Measurements from ENCODE around the gene IL22.

IL22 gene

GRCh38 chr12:68253504-68253903, at the start of gene IL22:
Gene IL22 (minus strand): TSS chr12:68253604. CDS start chr12:68253448, 156 bp downstream.
- H3K4me1 ChIP-seq (ENCODE audit: control insufficient read depth in 1 of 2, insufficient read depth in 1 of 2, low read depth in 1 of 2, low read length in 1 of 2): no peaks in the 10 kb centered on the region
- no peaks in the 10 kb centered on the region for H3K36me3 ChIP-seq
- H3K27ac ChIP-seq: no peak within 1 kb of the TSS
- H3K27me3 ChIP-seq: no peaks in the 10 kb centered on the region
- TF ChIP-seq CTCF (IDR thresholded peaks at IDR 0.05): no peak
- no peaks in the 10 kb centered on the region for H3K9me3 ChIP-seq
- no peak within 1 kb of the TSS for H3K4me3 ChIP-seq (ENCODE audit: low read depth in 1 of 2, low read length in 1 of 2)

GRCh38 chr12:68297929-68298328, 44.5 kb upstream of the IL22 start:
- Histone ChIP-seq H3K4me1 (ENCODE audit: control insufficient read depth in 1 of 2, insufficient read depth in 1 of 2, low read depth in 1 of 2, low read length in 1 of 2) (no peaks in the 10 kb centered on the region), H3K27me3 (no peaks in the 10 kb centered on the region), H3K36me3 (peaks cover 60% of the 10 kb centered on the region), H3K4me3 (ENCODE audit: low read depth in 1 of 2, low read length in 1 of 2) (no peak overlapping the region), H3K9me3 (no peaks in the 10 kb centered on the region), H3K27ac (no peak overlapping the region)
- no peak for TF ChIP-seq CTCF (IDR thresholded peaks at IDR 0.05)

- no peaks in the 10 kb centered on the region for H3K9me3 ChIP-seq
- no peak overlapping the region for H3K4me3 ChIP-seq (ENCODE audit: low read depth in 1 of 2, low read length in 1 of 2)
- H3K36me3 ChIP-seq: peaks cover 45% of the 10 kb centered on the region
- H3K27ac ChIP-seq: no peak overlapping the region
- no peak for TF ChIP-seq CTCF (IDR thresholded peaks at IDR 0.05)
- H3K4me1 ChIP-seq (ENCODE audit: control insufficient read depth in 1 of 2, insufficient read depth in 1 of 2, low read depth in 1 of 2, low read length in 1 of 2): no peaks in the 10 kb centered on the region
- no peaks in the 10 kb centered on the region for H3K27me3 ChIP-seq
These were observed 40.8 kb upstream of the IL22 start for GRCh38 chr12:68294251-68294650.

- Histone ChIP-seq H3K27ac (no peak overlapping the region), H3K4me3 (ENCODE audit: low read depth in 1 of 2, low read length in 1 of 2) (no peak overlapping the region), H3K9me3 (no peaks in the 10 kb centered on the region), H3K4me1 (ENCODE audit: control insufficient read depth in 1 of 2, insufficient read depth in 1 of 2, low read depth in 1 of 2, low read length in 1 of 2) (no peaks in the 10 kb centered on the region), H3K36me3 (peaks cover 42% of the 10 kb centered on the region), H3K27me3 (no peaks in the 10 kb centered on the region)
- TF ChIP-seq CTCF (IDR thresholded peaks at IDR 0.05): no peak
These were observed 39.9 kb upstream of the IL22 start for GRCh38 chr12:68293347-68293746.

GRCh38 chr12:68292151-68292943, 38.9 kb upstream of the IL22 start:
- TF ChIP-seq CTCF (IDR thresholded peaks at IDR 0.05): no peak
- H3K4me1 ChIP-seq (ENCODE audit: control insufficient read depth in 1 of 2, insufficient read depth in 1 of 2, low read depth in 1 of 2, low read length in 1 of 2): no peaks in the 10 kb centered on the region
- H3K9me3 ChIP-seq: no peaks in the 10 kb centered on the region
- H3K27me3 ChIP-seq: no peaks in the 10 kb centered on the region
- H3K36me3 ChIP-seq: peaks cover 35% of the 10 kb centered on the region
- H3K27ac ChIP-seq: no peak overlapping the region
- no peak overlapping the region for H3K4me3 ChIP-seq (ENCODE audit: low read depth in 1 of 2, low read length in 1 of 2)

Measured in neutrophil (primary cell).